IPS-20b (cell line): ENCODE results near the gene UFC1.
A peak's percentile ranks its signal among the peaks of the same experiment; 100 is the strongest.

Experiments
- H3K27ac ChIP-seq: one replicate; pipeline ENCODE4 v1.5.1; 2013; ENCODE audit warnings: low read length
- H3K27me3 ChIP-seq: 2 replicates; pipeline ENCODE4 v1.6.1; 2013; ENCODE audit warnings: mild to moderate bottlenecking, low read length, inconsistent platforms; ENCODE audit not compliant: insufficient read depth
- H3K36me3 ChIP-seq: 2 replicates; pipeline ENCODE4 v1.6.1; 2013; ENCODE audit warnings: low read depth, mild to moderate bottlenecking, inconsistent platforms, low read length, moderate library complexity; ENCODE audit not compliant: insufficient read depth
- H3K4me1 ChIP-seq: 2 replicates; pipeline ENCODE4 v1.6.1; 2013; ENCODE audit warnings: mild to moderate bottlenecking, control low read depth, inconsistent platforms, low read length, moderate library complexity; ENCODE audit not compliant: insufficient read depth
- H3K4me3 ChIP-seq: 2 replicates; pipeline ENCODE4 v1.5.1; 2013; ENCODE audit warnings: mild to moderate bottlenecking, low read length, inconsistent platforms
- H3K9ac ChIP-seq: 2 replicates; pipeline ENCODE4 v1.6.1; 2013; ENCODE audit warnings: low read depth, mild to moderate bottlenecking, inconsistent platforms, low read length, moderate library complexity
- H3K9me3 ChIP-seq: 2 replicates; pipeline ENCODE4 v1.6.1; 2013; ENCODE audit warnings: mild to moderate bottlenecking, low read depth, low read length, inconsistent platforms; ENCODE audit not compliant: insufficient read depth

Gene UFC1

DNA sequence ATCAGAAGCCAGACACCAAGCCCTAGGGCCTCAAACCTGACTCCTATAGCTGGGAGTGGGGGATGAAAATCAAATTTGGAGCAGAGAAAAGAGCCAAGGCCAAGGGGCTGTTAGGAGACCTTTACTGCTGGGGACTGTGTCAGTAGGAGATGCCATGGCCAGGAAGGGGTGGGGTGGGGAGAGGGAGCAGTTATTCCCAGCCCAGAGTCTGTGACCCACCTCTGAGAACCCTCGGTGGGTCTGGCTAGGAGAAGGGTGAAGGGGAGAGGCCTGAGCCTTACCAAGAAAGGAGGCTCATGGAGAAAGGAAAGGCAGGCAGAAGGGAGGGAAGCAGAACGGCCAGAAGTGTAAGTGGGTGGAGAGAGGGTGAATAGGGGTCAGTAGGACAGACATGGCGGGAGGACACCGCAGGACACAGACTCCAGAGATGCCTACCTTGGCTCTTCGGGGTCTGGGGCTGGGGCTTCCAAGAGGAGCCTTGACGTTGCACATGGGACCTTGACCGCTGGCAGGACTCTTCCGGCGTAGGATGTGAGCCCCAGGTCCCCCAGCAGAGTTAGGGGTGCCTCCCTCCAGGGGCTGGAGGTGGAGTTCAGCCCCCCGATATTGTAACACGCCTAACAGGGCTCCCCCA is 43.9 kb downstream of the UFC1 start:
- Histone ChIP-seq H3K4me1 (peaks cover 47% of the 10 kb centered on the region), H3K4me3 (peak overlapping the region; percentile 45; the same call in 1 of the 2 replicates), H3K9me3 (no peaks in the 10 kb centered on the region), H3K27ac (no peak overlapping the region), H3K27me3 (no peaks in the 10 kb centered on the region), H3K36me3 (no peaks in the 10 kb centered on the region), H3K9ac (peak overlapping the region; percentile 6; the same call in 1 of the 2 replicates)

DNA sequence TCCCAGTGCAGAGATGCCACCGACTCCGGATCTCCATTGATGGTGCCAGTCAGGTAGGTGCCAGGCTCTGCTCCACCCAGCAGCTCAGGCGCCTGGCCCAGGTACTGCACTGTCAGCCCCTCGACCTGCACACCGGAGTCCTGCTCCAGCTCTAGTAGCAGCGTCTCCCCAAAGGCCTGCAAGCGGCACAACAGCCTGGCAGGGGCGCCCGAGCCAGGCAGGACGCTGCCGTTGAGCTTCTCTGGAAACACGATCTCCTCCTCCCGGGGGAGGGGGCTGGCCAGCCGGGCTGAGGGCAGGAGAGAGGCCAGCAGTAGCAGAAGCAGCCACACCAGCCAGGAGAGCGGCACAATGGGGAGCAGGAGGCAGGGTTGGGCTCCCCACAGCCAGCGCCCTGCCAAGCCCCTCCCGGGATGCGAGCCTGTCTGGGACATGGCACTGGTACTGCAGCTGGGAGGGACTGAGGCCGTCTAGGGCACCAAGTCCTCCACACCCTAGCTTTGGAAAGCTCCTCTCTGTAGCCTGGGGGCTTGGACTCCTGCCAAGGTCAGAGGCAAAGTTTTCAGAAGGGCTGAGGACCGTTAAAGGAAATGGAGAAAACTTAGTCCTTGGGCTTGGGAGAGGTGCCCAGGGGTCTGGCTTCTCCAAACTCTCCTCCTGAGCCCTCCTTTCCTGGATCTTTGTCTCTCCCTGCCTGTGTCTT is 44.6 kb downstream of the UFC1 start:
- H3K9ac ChIP-seq, result peak overlapping the region; percentile 40; the same call in 1 of the 2 replicates
- peak overlapping the region; percentile 45; the same call in 1 of the 2 replicates for H3K4me3 ChIP-seq
- no peaks in the 10 kb centered on the region for H3K9me3 ChIP-seq
- H3K27me3 ChIP-seq, result no peaks in the 10 kb centered on the region
- H3K4me1 ChIP-seq, result peaks cover 47% of the 10 kb centered on the region
- H3K36me3 ChIP-seq, result peaks cover under 1% of the 10 kb centered on the region; the same call in 1 of the 2 replicates
- H3K27ac ChIP-seq, result no peak overlapping the region

DNA sequence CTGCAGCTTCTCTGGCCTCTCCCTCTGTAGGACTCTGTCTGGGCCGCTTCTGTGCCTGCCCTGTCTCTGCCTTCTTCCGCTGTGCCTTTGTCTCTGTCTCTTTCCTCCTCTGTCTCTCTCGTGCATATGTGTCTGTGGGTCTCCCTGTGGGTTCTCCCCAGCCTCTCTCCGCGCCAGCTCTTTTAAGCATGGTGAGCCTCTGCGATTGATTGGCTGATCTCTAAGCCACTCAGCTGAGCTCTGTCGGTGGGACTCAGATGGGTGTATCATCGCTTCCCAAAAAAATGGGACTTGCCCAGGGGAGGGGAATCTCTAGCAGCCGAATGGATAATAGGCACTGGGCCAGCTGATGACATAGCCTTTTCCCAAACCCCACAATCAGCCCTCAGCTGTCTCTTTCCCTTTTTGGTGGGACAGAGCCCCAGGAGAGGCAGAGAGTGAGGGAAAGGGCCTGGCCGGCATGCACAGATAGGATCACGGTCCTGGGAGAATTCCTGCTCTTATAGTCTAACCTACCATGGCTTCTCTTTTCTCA is 45.2 kb downstream of the UFC1 start, which contains the start of gene ADAMTS4:
Gene ADAMTS4 (minus strand): TSS at position 158 of the 535 bp plus-strand sequence. CDS start 427 bp downstream, outside the sequence.
- H3K27me3 ChIP-seq, result no peaks in the 10 kb centered on the region
- H3K9me3 ChIP-seq, result no peaks in the 10 kb centered on the region
- H3K4me3 ChIP-seq, result peak within 1 kb of the TSS; percentile 45; the same call in 1 of the 2 replicates
- H3K36me3 ChIP-seq, result peaks cover 7% of the 10 kb centered on the region; the same call in 1 of the 2 replicates
- H3K9ac ChIP-seq, result peak within 1 kb of the TSS; percentile 96; the same call in 1 of the 2 replicates
- peak within 1 kb of the TSS; percentile 86 for H3K27ac ChIP-seq
- H3K4me1 ChIP-seq, result peaks cover 47% of the 10 kb centered on the region

DNA sequence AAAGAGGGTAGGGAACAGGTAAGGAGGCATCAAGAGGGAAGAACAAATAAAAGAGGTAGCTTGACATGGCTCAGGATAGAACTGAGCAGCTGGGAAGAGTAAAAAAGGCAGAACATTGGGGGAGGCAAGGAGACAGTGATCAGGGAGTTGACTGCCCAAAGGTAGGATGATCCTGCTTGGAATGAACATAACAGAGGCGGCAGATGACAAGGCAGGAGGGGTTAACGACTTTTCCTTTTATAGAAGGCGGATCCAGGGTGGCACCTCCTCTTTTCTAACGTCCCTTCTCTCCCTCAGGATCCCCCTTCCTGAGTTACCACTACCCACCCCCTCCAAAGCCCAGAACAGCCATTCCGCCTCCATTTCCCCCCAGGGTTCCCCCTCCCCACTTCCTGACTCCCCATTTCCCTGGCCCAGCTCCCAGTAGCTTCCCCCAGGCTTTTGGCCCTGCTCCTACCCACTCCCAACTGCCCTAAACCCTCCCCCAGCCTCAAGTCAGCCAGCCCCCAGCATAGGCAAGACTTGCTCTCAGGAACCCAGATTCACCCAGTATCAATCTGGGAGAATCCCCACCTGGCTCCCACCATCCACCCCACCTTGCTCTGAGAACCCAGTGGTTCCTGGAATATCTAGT is 45.8 kb downstream of the UFC1 start:
- Histone ChIP-seq H3K4me1 (peaks cover 47% of the 10 kb centered on the region), H3K9ac (peak overlapping the region; percentile 96; the same call in 1 of the 2 replicates)

DNA sequence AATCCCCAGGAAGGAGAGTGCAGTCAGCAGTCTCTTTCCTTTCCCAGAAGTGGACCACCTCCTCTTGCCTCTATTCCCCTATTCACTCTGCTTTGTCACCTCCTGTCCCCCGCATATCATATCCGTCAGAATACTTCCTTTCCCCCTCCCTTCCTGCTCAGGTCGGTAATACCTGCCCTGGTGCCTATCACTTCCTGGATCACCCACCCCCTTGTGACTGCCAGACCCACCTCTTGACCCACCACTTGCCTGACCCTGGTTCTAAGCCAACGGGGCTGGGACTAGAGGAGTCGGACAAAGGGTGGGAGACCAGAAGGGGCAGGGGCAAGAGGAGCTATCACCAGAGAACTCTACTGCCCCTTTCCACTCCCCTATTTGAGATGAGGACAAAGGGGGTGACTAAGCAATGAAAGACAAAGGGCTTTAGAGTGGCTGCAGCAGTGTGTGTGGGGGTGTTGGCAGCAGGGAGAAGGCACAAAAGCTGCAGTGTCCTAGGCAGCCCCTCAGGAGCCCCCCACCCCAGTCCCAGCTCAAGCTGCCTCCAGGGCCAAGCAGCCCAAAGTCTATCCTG is 46.7 kb downstream of the UFC1 start:
- H3K9ac ChIP-seq, result peak overlapping the region; percentile 96; the same call in 1 of the 2 replicates
- peaks cover 47% of the 10 kb centered on the region for H3K4me1 ChIP-seq

More for the DNA sequence above, 45.8 kb downstream of the UFC1 start:
- Histone ChIP-seq H3K4me3 (peak overlapping the region; percentile 7; the same call in 1 of the 2 replicates), H3K36me3 (peaks cover 13% of the 10 kb centered on the region), H3K9me3 (no peaks in the 10 kb centered on the region), H3K27me3 (no peaks in the 10 kb centered on the region), H3K27ac (peak overlapping the region; percentile 86)

DNA sequence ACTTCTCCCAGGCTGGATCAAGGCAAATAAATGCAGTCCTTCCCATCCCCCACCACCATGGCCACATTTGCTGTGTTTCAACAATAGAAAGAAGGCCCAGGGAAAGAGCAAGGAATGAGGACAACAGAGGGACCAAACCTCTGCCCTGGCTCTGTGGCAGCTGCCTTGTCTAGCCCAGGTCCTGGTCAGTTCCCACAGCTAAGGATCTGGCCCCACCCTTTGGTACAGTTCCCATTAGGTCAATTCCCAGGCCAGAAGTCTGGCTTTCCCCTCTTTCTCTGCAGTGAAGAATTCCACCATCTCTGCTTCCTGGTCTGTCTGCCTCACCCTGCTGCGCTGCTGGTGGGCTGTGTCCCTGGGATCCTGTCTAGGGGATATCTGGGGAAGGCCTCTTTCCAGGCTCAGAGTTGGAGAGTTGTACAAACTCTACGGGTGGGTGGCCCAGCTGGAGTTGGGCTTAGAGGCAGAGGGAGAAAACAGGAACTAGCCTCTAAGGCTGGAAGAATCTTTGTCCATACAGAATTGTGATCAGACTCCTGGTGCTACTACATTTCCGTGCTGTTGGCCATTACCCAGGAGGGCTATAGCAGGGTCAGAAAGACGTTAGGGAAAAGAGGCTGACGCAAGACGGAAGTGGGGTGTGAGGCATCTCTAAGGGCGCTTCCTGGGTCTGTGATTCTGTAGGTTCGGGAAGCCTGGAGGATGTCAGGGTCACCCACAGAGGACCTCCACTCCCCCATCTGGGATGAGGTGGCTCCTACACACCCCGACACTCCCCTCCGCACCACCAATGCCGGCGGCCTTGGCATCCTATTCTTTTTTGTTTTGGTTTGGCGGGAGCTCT is 47.4 kb downstream of the UFC1 start:
- H3K9ac ChIP-seq, result peak overlapping the region; percentile 96; the same call in 1 of the 2 replicates
- peaks cover 47% of the 10 kb centered on the region for H3K4me1 ChIP-seq
- H3K27ac ChIP-seq, result peak overlapping the region; percentile 86
- peaks cover 29% of the 10 kb centered on the region for H3K36me3 ChIP-seq
- no peaks in the 10 kb centered on the region for H3K9me3 ChIP-seq
- peak overlapping the region; percentile 80; the same call in 1 of the 2 replicates for H3K4me3 ChIP-seq
- no peaks in the 10 kb centered on the region for H3K27me3 ChIP-seq

More for the DNA sequence above, 46.7 kb downstream of the UFC1 start:
- H3K27me3 ChIP-seq, result no peaks in the 10 kb centered on the region
- H3K9me3 ChIP-seq, result no peaks in the 10 kb centered on the region
- H3K4me3 ChIP-seq, result peak overlapping the region; percentile 17; the same call in 1 of the 2 replicates
- H3K36me3 ChIP-seq, result peaks cover 22% of the 10 kb centered on the region
- peak overlapping the region; percentile 86 for H3K27ac ChIP-seq

DNA sequence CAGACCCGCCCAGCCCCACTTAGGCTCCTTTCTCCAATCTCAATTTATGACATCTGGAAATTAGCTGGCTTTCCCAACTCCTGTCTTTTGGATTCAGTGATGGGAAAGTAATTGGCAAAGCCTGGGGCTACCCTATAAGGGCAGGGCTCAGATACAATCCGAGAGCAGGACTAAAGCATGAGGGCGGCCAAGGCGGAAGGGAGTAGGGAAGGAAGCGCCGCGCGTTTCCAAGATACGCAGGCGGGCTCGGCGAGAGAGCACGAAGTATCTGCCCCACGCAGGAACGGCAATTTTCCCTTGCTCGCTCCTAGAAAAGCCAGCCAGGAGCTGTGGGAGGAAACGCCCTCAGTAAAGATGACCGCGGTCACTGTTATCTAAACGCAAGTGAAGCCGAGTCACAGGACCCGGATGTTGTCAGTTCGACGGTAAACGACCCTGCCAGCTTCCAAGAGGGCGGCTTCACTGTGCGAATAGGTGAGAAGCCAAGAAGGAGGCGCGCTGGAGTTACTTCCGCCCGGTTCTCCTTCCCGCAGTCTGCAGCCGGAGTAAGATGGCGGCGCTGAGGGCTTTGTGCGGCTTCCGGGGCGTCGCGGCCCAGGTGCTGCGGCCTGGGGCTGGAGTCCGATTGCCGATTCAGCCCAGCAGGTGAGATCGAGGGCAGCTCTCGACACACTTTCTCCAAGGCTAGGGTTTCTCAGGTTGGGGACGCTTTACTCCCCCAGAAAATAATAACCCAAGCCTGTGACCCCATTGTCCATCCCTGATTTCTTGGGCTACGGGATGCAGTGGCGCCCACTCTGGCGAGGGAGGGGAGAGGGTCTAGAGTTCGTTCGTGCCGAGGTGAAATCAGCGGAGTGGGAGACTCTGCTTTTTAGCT is 48.3 kb downstream of the UFC1 start, which contains the start of gene NDUFS2:
Gene NDUFS2 (plus strand): TSS at position 532 of the 877 bp plus-strand sequence. CDS start 19 bp downstream, at position 551.
- Histone ChIP-seq H3K4me3 (peak within 1 kb of the TSS; percentile 80), H3K36me3 (peaks cover 38% of the 10 kb centered on the region), H3K27me3 (no peaks in the 10 kb centered on the region), H3K27ac (peak within 1 kb of the TSS; percentile 86), H3K4me1 (peaks cover 41% of the 10 kb centered on the region), H3K9ac (peak within 1 kb of the TSS; percentile 96), H3K9me3 (no peaks in the 10 kb centered on the region)

DNA sequence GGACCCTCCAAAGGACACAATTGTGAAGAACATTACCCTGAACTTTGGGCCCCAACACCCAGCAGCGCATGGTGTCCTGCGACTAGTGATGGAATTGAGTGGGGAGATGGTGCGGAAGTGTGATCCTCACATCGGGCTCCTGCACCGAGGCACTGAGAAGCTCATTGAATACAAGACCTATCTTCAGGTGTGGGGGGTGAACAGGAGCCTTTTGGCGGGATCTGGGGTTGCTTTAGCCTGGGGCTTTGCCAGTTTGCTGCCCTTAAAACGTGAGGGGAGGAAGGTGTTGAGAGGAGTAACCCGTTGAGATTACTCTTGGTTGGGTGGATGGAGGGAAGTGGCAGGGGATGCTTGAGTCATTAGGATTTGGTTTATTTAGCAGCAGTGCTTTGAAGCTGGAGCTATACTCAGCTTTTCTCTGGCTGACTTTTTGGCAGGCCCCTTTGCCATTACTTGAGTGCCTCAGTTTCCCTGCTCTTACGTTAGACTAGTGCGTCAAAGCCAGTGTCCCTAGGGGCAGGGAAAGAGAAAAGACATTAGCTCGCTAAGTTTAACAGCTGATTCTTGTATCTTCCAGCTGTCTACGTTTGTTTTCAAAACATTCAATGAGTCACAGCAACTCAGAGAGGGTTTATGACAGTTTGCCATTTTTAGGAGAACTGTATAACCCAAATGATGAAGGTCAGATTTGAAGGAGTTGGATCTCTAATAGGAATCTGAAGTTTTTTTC is 52.8 kb downstream of the UFC1 start:
- H3K4me3 ChIP-seq, result no peak overlapping the region
- peaks cover 77% of the 10 kb centered on the region for H3K36me3 ChIP-seq
- no peaks in the 10 kb centered on the region for H3K9me3 ChIP-seq
- peaks cover 5% of the 10 kb centered on the region; the same call in 1 of the 2 replicates for H3K4me1 ChIP-seq
- H3K27ac ChIP-seq, result no peak overlapping the region
- H3K27me3 ChIP-seq, result no peaks in the 10 kb centered on the region
- no peak overlapping the region for H3K9ac ChIP-seq

DNA sequence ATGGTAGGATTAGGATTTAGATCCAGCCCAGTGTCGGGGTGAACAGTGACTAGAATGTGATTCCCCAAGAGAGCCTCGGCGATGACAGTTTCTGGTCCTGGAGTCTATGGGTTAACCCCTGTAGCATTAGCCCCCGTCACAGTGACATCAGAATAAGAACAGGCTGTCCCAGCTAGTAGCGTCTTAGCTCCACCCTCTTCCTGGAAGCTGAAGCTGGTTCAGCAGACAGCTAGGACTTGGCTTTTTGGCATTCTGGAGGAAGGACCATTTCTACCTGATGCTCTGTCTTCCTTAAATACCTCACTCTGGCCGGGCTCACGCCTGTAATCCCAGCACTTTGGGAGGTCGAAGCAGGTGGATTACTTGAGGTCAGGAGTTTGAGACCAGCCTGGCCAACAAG is 53.4 kb downstream of the UFC1 start:
- Histone ChIP-seq H3K9ac (no peak overlapping the region), H3K4me1 (peaks cover 3% of the 10 kb centered on the region; the same call in 1 of the 2 replicates), H3K4me3 (no peak overlapping the region), H3K27me3 (no peaks in the 10 kb centered on the region), H3K36me3 (peaks cover 83% of the 10 kb centered on the region), H3K27ac (no peak overlapping the region), H3K9me3 (no peaks in the 10 kb centered on the region)
